ENCODE data around the gene ACKR4.

DNA sequence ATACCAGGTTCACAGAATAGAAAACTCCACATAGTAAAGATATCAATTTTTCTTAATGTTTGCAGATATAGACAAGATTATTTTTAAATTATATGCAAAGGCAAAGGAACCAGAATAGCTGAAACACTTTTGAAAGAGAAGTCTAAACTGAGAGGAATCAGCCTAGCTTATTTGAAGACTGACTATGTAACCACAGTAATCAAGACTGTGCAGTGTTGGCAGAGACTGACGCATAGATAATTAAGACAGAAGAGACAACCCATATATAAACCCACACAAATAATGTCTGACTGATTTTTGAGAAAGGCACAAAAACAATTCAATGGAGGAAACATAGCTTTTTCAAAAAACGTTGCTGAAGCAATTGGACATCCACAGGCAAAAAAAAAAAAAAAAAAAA is 28.6 kb upstream of the ACKR4 start:
- no peak for TF ChIP-seq CTCF (IDR thresholded peaks at IDR 0.05)
- no peak for TF ChIP-seq POLR2AphosphoS5 (IDR thresholded peaks at IDR 0.05)
- no peak for TF ChIP-seq POLR2A (IDR thresholded peaks at IDR 0.05)

Data from gastroesophageal sphincter (tissue), 3 donors.